Natural killer cell (primary cell): Measurements from ENCODE around the gene ITPRID2. TPM values are rescaled to one million over a fixed set of nuclear protein-coding genes. Genes with fewer than 3 reads are reported as not detected.

ENCODE experiments used
- ATAC-seq, 3 donors: fragments of 150-1000 bp in 2 of 3; fragments of 200-7000 bp in 1 of 3; cut with Tn5 transposase; 1 replicate in 1 of 3; 2 replicates in 2 of 3; pipeline ENCODE4 v1.10.0; 2021; ENCODE audit warnings: mild to moderate bottlenecking in 2 of 3, moderate library complexity in 2 of 3
- DNase-seq, 2 donors: peaks; one replicate each; pipeline versions ENCODE4 v3.0.0 to v3.0.0-alpha.2; 2013 to 2021; ENCODE audit warnings: mixed read lengths in 1 of 2
- H3K27ac ChIP-seq: one replicate; pipeline ENCODE4 v1.5.1; 2013; ENCODE audit warnings: mild to moderate bottlenecking, low read length
- H3K27me3 ChIP-seq: one replicate; pipeline ENCODE4 v1.6.1; 2013; ENCODE audit warnings: low read length; ENCODE audit not compliant: control insufficient read depth, insufficient read depth
- H3K36me3 ChIP-seq: one replicate; pipeline ENCODE4 v1.6.1; 2013; ENCODE audit warnings: low read length; ENCODE audit not compliant: control insufficient read depth, insufficient read depth
- H3K4me1 ChIP-seq: one replicate; pipeline ENCODE4 v1.6.1; 2013; ENCODE audit warnings: low read length; ENCODE audit not compliant: control insufficient read depth, insufficient read depth
- H3K4me3 ChIP-seq: one replicate; pipeline ENCODE4 v1.5.1; 2013; ENCODE audit warnings: low read length
- H3K9me3 ChIP-seq: one replicate; pipeline ENCODE4 v1.6.1; 2013; ENCODE audit warnings: low read length; ENCODE audit not compliant: control insufficient read depth, insufficient read depth
- H3K27ac Mint-ChIP-seq, 2 donors: one replicate each; pipeline ENCODE4 v1.8.0; 2022; ENCODE audit warnings: mild to moderate bottlenecking in 2 of 2, mixed read lengths in 2 of 2, moderate library complexity in 1 of 2
- H3K27me3 Mint-ChIP-seq, 2 donors: one replicate each; pipeline ENCODE4 v1.8.0; 2022; ENCODE audit warnings: low read depth in 2 of 2, mixed read lengths in 2 of 2
- H3K36me3 Mint-ChIP-seq: one replicate; pipeline ENCODE4 v1.8.0; 2022; ENCODE audit warnings: mixed read lengths
- H3K4me1 Mint-ChIP-seq, 2 donors: one replicate each; pipeline ENCODE4 v1.8.0; 2022; ENCODE audit warnings: mixed read lengths in 2 of 2
- H3K4me3 Mint-ChIP-seq: one replicate; pipeline ENCODE4 v1.8.0; 2022; ENCODE audit warnings: mild to moderate bottlenecking, moderate library complexity, mixed read lengths
- H3K9me3 Mint-ChIP-seq, 2 donors: one replicate each; pipeline ENCODE4 v1.8.0; 2022; ENCODE audit warnings: mixed read lengths in 2 of 2
- CTCF ChIP-seq: fragments of 200-600 bp; IDR thresholded peaks from one replicate; pipeline ENCODE4 v1.8.0; 2022; ENCODE audit warnings: antibody characterized with exemption
- WGBS: methylation state at CpG from one replicate; pipeline ENCODE4 v1.1.7; 2013; ENCODE audit warnings: missing lambda C conversion rate; ENCODE audit not compliant: insufficient coverage; 5-methylcytosine and 5-hydroxymethylcytosine counted together
- intact Hi-C: fragments of 100-400 bp; cut with micrococcal nuclease; formaldehyde crosslinking; loops from one replicate; pipeline ENCODE4 v1.14.2; 2022
- total RNA-seq, 4 donors: library from RNA; stranded (reverse); fragments of 120-200 nt in 1 of 4; gene quantifications; one replicate each; pipeline versions ENCODE4 v1.2.3 to v1.2.4, GENCODE V29; 2013 to 2022

ITPRID2 gene
- total RNA-seq, 3 donors from 2014 or later (not counting 1 experiment from before 2014, with no cell fraction given) = 63.7 to 89.6 (median 65.8) TPM

GRCh38 chr2:181904022-181904632 lies 12.6 kb downstream of the ITPRID2 start:
- ATAC-seq (peak in 2 of 3 donors; percentile 43 to 53), DNase-seq (peak in 1 of 2 donors; percentile 64)
- Mint-ChIP-seq H3K27ac (no peak overlapping the region), H3K9me3 (no peaks in the 10 kb centered on the region), H3K27me3 (no peaks in the 10 kb centered on the region), H3K4me3 (no peak overlapping the region), H3K4me1 (peaks cover 5 to 19% of the 10 kb centered on the region in 2 donors), H3K36me3 (peaks cover 25% of the 10 kb centered on the region)
- H3K4me1 ChIP-seq = no peaks in the 10 kb centered on the region
- 27% methylated on average over 1 of the region's 2 CpGs for WGBS
- H3K9me3 ChIP-seq = no peaks in the 10 kb centered on the region
- no peak overlapping the region for H3K27ac ChIP-seq
- peaks cover 36% of the 10 kb centered on the region for H3K36me3 ChIP-seq
- TF ChIP-seq CTCF = peak; percentile 67
- H3K27me3 ChIP-seq = no peaks in the 10 kb centered on the region
- H3K4me3 ChIP-seq = no peak overlapping the region
- intact Hi-C loops = loop anchor here (2.0 kb wide), 2 partner anchors 161 to 827 kb away; no protein-coding TSS in a partner anchor

- no peaks in the 10 kb centered on the region for H3K9me3 Mint-ChIP-seq
- H3K36me3 ChIP-seq = peaks cover 21% of the 10 kb centered on the region
- no peaks in the 10 kb centered on the region for H3K27me3 ChIP-seq
- H3K9me3 ChIP-seq = no peaks in the 10 kb centered on the region
- H3K4me3 ChIP-seq = no peak overlapping the region
- no peak overlapping the region for H3K4me3 Mint-ChIP-seq
- ATAC-seq = no peak
- H3K27me3 Mint-ChIP-seq = no peaks in the 10 kb centered on the region
- H3K4me1 ChIP-seq = no peaks in the 10 kb centered on the region
- peaks cover 0 to 12% of the 10 kb centered on the region in 2 donors for H3K4me1 Mint-ChIP-seq
- no peak for TF ChIP-seq CTCF
- DNase-seq = no peak
- no peak overlapping the region for H3K27ac ChIP-seq
- H3K36me3 Mint-ChIP-seq = peaks cover 10% of the 10 kb centered on the region
- no peak overlapping the region for H3K27ac Mint-ChIP-seq
- intact Hi-C loops = no loop called here
These were observed 15.5 kb downstream of the ITPRID2 start for GRCh38 chr2:181907057-181907456.

GRCh38 chr2:181907635-181908034 lies 16.1 kb downstream of the ITPRID2 start:
- no peaks in the 10 kb centered on the region for H3K9me3 Mint-ChIP-seq
- ATAC-seq = no peak
- H3K4me3 Mint-ChIP-seq = no peak overlapping the region
- DNase-seq = no peak
- no peak for TF ChIP-seq CTCF
- Histone ChIP-seq H3K27ac (no peak overlapping the region), H3K4me1 (no peaks in the 10 kb centered on the region), H3K4me3 (no peak overlapping the region), H3K9me3 (no peaks in the 10 kb centered on the region), H3K36me3 (peaks cover 16% of the 10 kb centered on the region), H3K27me3 (no peaks in the 10 kb centered on the region)
- peaks cover 0 to 12% of the 10 kb centered on the region in 2 donors for H3K4me1 Mint-ChIP-seq
- no peaks in the 10 kb centered on the region for H3K27me3 Mint-ChIP-seq
- intact Hi-C loops = no loop called here
- H3K27ac Mint-ChIP-seq = no peak overlapping the region
- H3K36me3 Mint-ChIP-seq = peaks cover 7% of the 10 kb centered on the region
- 91% methylated on average over 1 of the region's 1 CpG for WGBS
